OCI-LY7 (cell line): Measurements from ENCODE around the gene OGFR. TPM values are rescaled to one million over a fixed set of nuclear protein-coding genes. Genes with fewer than 3 reads are reported as not detected.

Experiments used
- BruUV-seq: library from RNA; stranded (reverse); fragments of 400-500 nt; replicated peaks from 2 replicates; lab custom pipeline; 2021; lab: Mats Ljungman, UMichigan
- CTCF ChIA-PET: fragments of 300-600 bp; sonication (Branson Sonifier 250); formaldehyde crosslinking; loops from one replicate; lab custom pipeline; 2022; ENCODE audit warnings: antibody characterized with exemption; ENCODE audit not compliant: unreplicated experiment; lab: Charles Lee
- POLR2A ChIA-PET: fragments of 300-600 bp; sonication (Branson Sonifier 250); formaldehyde crosslinking; loops from one replicate; lab custom pipeline; 2022; ENCODE audit warnings: antibody characterized with exemption; lab: Charles Lee
- DNase-seq: peaks from one replicate; pipeline ENCODE4 v3.0.0-alpha.2; 2015; ENCODE audit warnings: low spot score
- H2AFZ ChIP-seq: fragments of 200-600 bp; sonication (generic), shearing (Covaris generic); 2 replicates; pipeline ENCODE4 v1.6.1; 2014; ENCODE audit warnings: mild to moderate bottlenecking, antibody characterized with exemption, low read length, moderate library complexity
- H3K27ac ChIP-seq: fragments of 200-600 bp; sonication (generic); 2 replicates; pipeline ENCODE4 v1.5.1; 2014; ENCODE audit warnings: mixed run types, low read depth, mild to moderate bottlenecking, moderate library complexity, low read length, inconsistent platforms; ENCODE audit not compliant: poor library complexity, severe bottlenecking
- H3K36me3 ChIP-seq: fragments of 200-600 bp; sonication (generic); 2 replicates; pipeline ENCODE4 v1.6.1; 2014; ENCODE audit warnings: mild to moderate bottlenecking, antibody characterized with exemption, low read length, moderate library complexity, mixed read lengths; ENCODE audit not compliant: insufficient read depth
- H3K4me1 ChIP-seq: fragments of 200-600 bp; sonication (generic); 2 replicates; pipeline ENCODE4 v1.5.1; 2014; ENCODE audit warnings: mild to moderate bottlenecking, low read length; ENCODE audit not compliant: insufficient read depth, poor library complexity, severe bottlenecking
- H3K4me2 ChIP-seq: fragments of 200-600 bp; sonication (generic); 2 replicates; pipeline ENCODE4 v1.6.1; 2014; ENCODE audit warnings: mild to moderate bottlenecking, low read length
- H3K4me3 ChIP-seq: fragments of 200-600 bp; sonication (generic); 2 replicates; pipeline ENCODE4 v1.5.1; 2014; ENCODE audit warnings: mild to moderate bottlenecking, low read depth, low read length; ENCODE audit not compliant: poor library complexity, severe bottlenecking
- H3K79me2 ChIP-seq: fragments of 200-600 bp; sonication (generic); 2 replicates; pipeline ENCODE4 v1.6.1; 2016; ENCODE audit warnings: low read depth, mild to moderate bottlenecking, low read length, moderate library complexity, mixed read lengths; ENCODE audit not compliant: insufficient read depth
- H3K9me2 ChIP-seq: fragments of 200-600 bp; sonication (generic); 2 replicates; pipeline ENCODE4 v1.6.1; 2016; ENCODE audit warnings: mild to moderate bottlenecking, low read length, mixed read lengths; ENCODE audit not compliant: insufficient read depth
- H3K9me3 ChIP-seq: fragments of 200-600 bp; sonication (generic); 2 replicates; pipeline ENCODE4 v1.6.1; 2014; ENCODE audit warnings: mild to moderate bottlenecking, mixed run types, low read length, mixed read lengths
- H4K20me1 ChIP-seq: fragments of 200-600 bp; sonication (generic); 2 replicates; pipeline ENCODE4 v1.6.1; 2014; ENCODE audit warnings: mild to moderate bottlenecking, antibody characterized with exemption, low read length, moderate library complexity, mixed read lengths; ENCODE audit not compliant: insufficient read depth
- EZH2phosphoT487 ChIP-seq: fragments of 200-600 bp; sonication (generic); IDR thresholded peaks from 2 replicates; pipeline ENCODE4 v1.6.1; 2018; ENCODE audit warnings: low read depth, borderline replicate concordance, mild to moderate bottlenecking, mixed run types, antibody characterized with exemption, low read length, moderate library complexity, mixed read lengths
- intact Hi-C: fragments of 100-400 bp; cut with micrococcal nuclease; formaldehyde crosslinking; loops from one replicate; pipeline ENCODE4 v1.10.0; 2022; ENCODE audit not compliant: unreplicated experiment
- total RNA-seq, 2 experiments: library from RNA; depleted of rRNA in 1 of 2; stranded (reverse); fragments of >200 nt in 1 of 2; shearing (Covaris generic) in 1 of 2; gene quantifications; 2 replicates each; pipeline ENCODE4 v1.2.3, GENCODE V29; 2014 to 2022
- TF ChIP-seq, protein P1 (sequence below): fragments of 200-600 bp; sonication (generic); conservative IDR thresholded peaks from 2 replicates; pipeline ENCODE4 v1.5.1; 2014; ENCODE audit warnings: mild to moderate bottlenecking, antibody characterized with exemption, low read length, moderate library complexity, mixed read lengths

Gene OGFR
- total RNA-seq, 2 experiments from 2014 or later: 64.8 to 69.9 TPM

DNA sequence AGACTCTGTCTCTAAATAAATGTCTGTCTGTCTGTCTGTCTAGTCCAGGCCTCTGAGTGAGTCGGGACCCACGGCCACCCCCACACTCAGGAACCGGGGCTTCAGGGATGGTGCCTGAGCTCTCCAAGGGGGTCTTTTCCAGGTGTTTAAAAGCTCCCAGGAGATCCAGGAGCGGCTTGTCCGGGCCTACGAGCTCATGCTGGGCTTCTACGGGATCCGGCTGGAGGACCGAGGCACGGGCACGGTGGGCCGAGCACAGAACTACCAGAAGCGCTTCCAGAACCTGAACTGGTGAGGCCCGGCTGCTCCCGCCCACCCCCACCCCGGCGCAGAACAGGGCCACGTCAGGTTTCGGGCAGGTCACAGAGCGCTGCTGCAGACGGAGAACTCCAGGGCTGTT, 6.7 kb downstream of the OGFR start:
- Histone ChIP-seq H4K20me1 (no peaks in the 10 kb centered on the region), H3K4me3 (no peak overlapping the region), H3K36me3 (peaks cover 69% of the 10 kb centered on the region), H3K9me2 (no peaks in the 10 kb centered on the region), H3K4me1 (peaks cover 19% of the 10 kb centered on the region), H3K79me2 (peaks cover 8% of the 10 kb centered on the region), H3K27ac (no peak overlapping the region), H3K9me3 (no peaks in the 10 kb centered on the region), H3K4me2 (no peak overlapping the region), H2AFZ (no peak overlapping the region)
- BruUV-seq: no TSS peak
- ChIA-PET CTCF (no interaction called here), POLR2A (no interaction called here)
- TF ChIP-seq, protein P1, sequence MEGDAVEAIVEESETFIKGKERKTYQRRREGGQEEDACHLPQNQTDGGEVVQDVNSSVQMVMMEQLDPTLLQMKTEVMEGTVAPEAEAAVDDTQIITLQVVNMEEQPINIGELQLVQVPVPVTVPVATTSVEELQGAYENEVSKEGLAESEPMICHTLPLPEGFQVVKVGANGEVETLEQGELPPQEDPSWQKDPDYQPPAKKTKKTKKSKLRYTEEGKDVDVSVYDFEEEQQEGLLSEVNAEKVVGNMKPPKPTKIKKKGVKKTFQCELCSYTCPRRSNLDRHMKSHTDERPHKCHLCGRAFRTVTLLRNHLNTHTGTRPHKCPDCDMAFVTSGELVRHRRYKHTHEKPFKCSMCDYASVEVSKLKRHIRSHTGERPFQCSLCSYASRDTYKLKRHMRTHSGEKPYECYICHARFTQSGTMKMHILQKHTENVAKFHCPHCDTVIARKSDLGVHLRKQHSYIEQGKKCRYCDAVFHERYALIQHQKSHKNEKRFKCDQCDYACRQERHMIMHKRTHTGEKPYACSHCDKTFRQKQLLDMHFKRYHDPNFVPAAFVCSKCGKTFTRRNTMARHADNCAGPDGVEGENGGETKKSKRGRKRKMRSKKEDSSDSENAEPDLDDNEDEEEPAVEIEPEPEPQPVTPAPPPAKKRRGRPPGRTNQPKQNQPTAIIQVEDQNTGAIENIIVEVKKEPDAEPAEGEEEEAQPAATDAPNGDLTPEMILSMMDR: no peak
- no peak for TF ChIP-seq EZH2phosphoT487
- no peak for DNase-seq
- intact Hi-C loops: no loop called here

- H3K9me3 ChIP-seq: no peaks in the 10 kb centered on the region
- no peaks in the 10 kb centered on the region for H4K20me1 ChIP-seq
- TF ChIP-seq, protein P1: no peak
- TF ChIP-seq EZH2phosphoT487: no peak
- peaks cover 4% of the 10 kb centered on the region; the same call in 1 of the 2 replicates for H3K79me2 ChIP-seq
- no peak overlapping the region for H3K4me2 ChIP-seq
- intact Hi-C loops: no loop called here
- no peaks in the 10 kb centered on the region for H3K9me2 ChIP-seq
- BruUV-seq: no TSS peak
- no peak for DNase-seq
- no peak overlapping the region for H3K4me3 ChIP-seq
- ChIA-PET POLR2A (no interaction called here), CTCF (no interaction called here)
- peaks cover 15% of the 10 kb centered on the region for H3K4me1 ChIP-seq
- H2AFZ ChIP-seq: no peak overlapping the region
- peaks cover 65% of the 10 kb centered on the region for H3K36me3 ChIP-seq
- no peak overlapping the region for H3K27ac ChIP-seq
These were observed 7.1 kb downstream of the OGFR start for GRCh38 chr20:62811720-62812119.

GRCh38 chr20:62812181-62812906, 7.7 kb downstream of the OGFR start:
- Histone ChIP-seq H2AFZ (no peak overlapping the region), H4K20me1 (no peaks in the 10 kb centered on the region), H3K36me3 (peaks cover 60% of the 10 kb centered on the region), H3K4me2 (no peak overlapping the region), H3K9me3 (no peaks in the 10 kb centered on the region), H3K79me2 (no peaks in the 10 kb centered on the region), H3K4me1 (peaks cover 9% of the 10 kb centered on the region), H3K27ac (no peak overlapping the region), H3K9me2 (no peaks in the 10 kb centered on the region), H3K4me3 (no peak overlapping the region)
- CTCF ChIA-PET: no interaction called here
- intact Hi-C loops: no loop called here
- DNase-seq: no peak
- BruUV-seq: no TSS peak
- POLR2A ChIA-PET: no interaction called here
- TF ChIP-seq, protein P1: no peak
- TF ChIP-seq EZH2phosphoT487: no peak
